Urinary bladder (tissue), 4 donors: ENCODE results near the gene DCDC2. TPM values are rescaled to one million over a fixed set of nuclear protein-coding genes. Genes with fewer than 3 reads are reported as not detected.
"Not testable (repeated sequence)": the region's sequence is repeated elsewhere in the genome, so short reads cannot be mapped to it uniquely, and the experiment has no call there.

ENCODE experiments used
- DNase-seq: peaks from one replicate; pipeline ENCODE4 v3.0.0-alpha.2; 2015; ENCODE audit errors: extremely low spot score
- H3K27ac ChIP-seq: one replicate; pipeline ENCODE4 v1.5.1; 2013; ENCODE audit warnings: low read depth, mild to moderate bottlenecking, moderate library complexity
- H3K36me3 ChIP-seq: one replicate; pipeline ENCODE4 v1.6.1; 2013; ENCODE audit warnings: mild to moderate bottlenecking, moderate library complexity; ENCODE audit not compliant: insufficient read depth
- H3K4me1 ChIP-seq: one replicate; pipeline ENCODE4 v1.6.1; 2013; ENCODE audit warnings: mild to moderate bottlenecking, moderate library complexity; ENCODE audit not compliant: insufficient read depth
- H3K4me3 ChIP-seq: one replicate; pipeline ENCODE4 v1.5.1; 2013; ENCODE audit warnings: low read depth, low read length
- WGBS: extraction: QIAGEN DNeasy Blood & Tissue Kit; methylation state at CpG from one replicate; pipeline ENCODE4 v1.1.7; 2013; 5-methylcytosine and 5-hydroxymethylcytosine counted together
- polyA plus RNA-seq: library from polyadenylated mRNA; stranded (reverse); fragments of 200-250 nt; gene quantifications from one replicate; pipeline ENCODE4 v1.2.3, GENCODE V29; 2013
- total RNA-seq: library from RNA; depleted of rRNA; stranded (reverse); fragments of >200 nt; gene quantifications from one replicate; pipeline ENCODE4 v1.2.3, GENCODE V29; 2014
- donor health status: healthy with polysubstance abuse.
- donor health status: healthy.

The DCDC2 gene
- total and polyA plus RNA-seq, 2 donors: 0.23 to 4.3 TPM

- H3K27ac ChIP-seq: no peak overlapping the region
- H3K36me3 ChIP-seq: no peaks in the 10 kb centered on the region
- no peak overlapping the region for H3K4me3 ChIP-seq
- H3K4me1 ChIP-seq: no peaks in the 10 kb centered on the region
- DNase-seq: no peak
- 68% methylated on average over 4 of the region's 4 CpGs for WGBS
Observed at GRCh38 chr6:24249926-24250325, 107.9 kb downstream of the DCDC2 start.

- Histone ChIP-seq H3K27ac (no peak overlapping the region), H3K36me3 (no peaks in the 10 kb centered on the region), H3K4me3 (no peak overlapping the region), H3K4me1 (no peaks in the 10 kb centered on the region)
- no peak for DNase-seq
- 70% methylated on average over 2 of the region's 2 CpGs for WGBS
Observed at GRCh38 chr6:24245275-24245674, 112.6 kb downstream of the DCDC2 start.

GRCh38 chr6:24242924-24243323 is 114.9 kb downstream of the DCDC2 start:
- H3K4me3 ChIP-seq: no peak overlapping the region
- H3K36me3 ChIP-seq: no peaks in the 10 kb centered on the region
- WGBS: 24% methylated on average over 1 of the region's 1 CpG
- DNase-seq: no peak
- no peaks in the 10 kb centered on the region for H3K4me1 ChIP-seq
- no peak overlapping the region for H3K27ac ChIP-seq

- WGBS: 68% methylated on average over 1 of the region's 1 CpG
- not testable (repeated sequence) for H3K36me3 ChIP-seq, H3K4me1 ChIP-seq, DNase-seq, H3K4me3 ChIP-seq, H3K27ac ChIP-seq
Observed at GRCh38 chr6:24241779-24242178, 116.1 kb downstream of the DCDC2 start.

- no peaks in the 10 kb centered on the region for H3K4me1 ChIP-seq
- no peak overlapping the region for H3K27ac ChIP-seq
- DNase-seq: no peak
- H3K36me3 ChIP-seq: no peaks in the 10 kb centered on the region
- WGBS: 77% methylated on average over 2 of the region's 2 CpGs
- H3K4me3 ChIP-seq: no peak overlapping the region
Observed at GRCh38 chr6:24240943-24241342, 116.9 kb downstream of the DCDC2 start.

- Histone ChIP-seq H3K36me3 (no peaks in the 10 kb centered on the region), H3K4me1 (no peaks in the 10 kb centered on the region), H3K27ac (no peak overlapping the region), H3K4me3 (no peak overlapping the region)
- 94% methylated on average over 3 of the region's 3 CpGs for WGBS
- DNase-seq: no peak
Observed at GRCh38 chr6:24240380-24240928, 117.4 kb downstream of the DCDC2 start.

GRCh38 chr6:24238700-24239099 is 119.2 kb downstream of the DCDC2 start:
- no peak for DNase-seq
- no peak overlapping the region for H3K27ac ChIP-seq
- 94% methylated on average over 3 of the region's 3 CpGs for WGBS

GRCh38 chr6:24236779-24237178 is 121.1 kb downstream of the DCDC2 start:
- not testable (repeated sequence) for H3K4me1 ChIP-seq

More at GRCh38 chr6:24238700-24239099, 119.2 kb downstream of the DCDC2 start:
- Histone ChIP-seq H3K4me1 (no peaks in the 10 kb centered on the region), H3K36me3 (no peaks in the 10 kb centered on the region), H3K4me3 (no peak overlapping the region)

GRCh38 chr6:24233813-24234442 is 123.9 kb downstream of the DCDC2 start:
- DNase-seq: no peak
- no peaks in the 10 kb centered on the region for H3K4me1 ChIP-seq
- WGBS: 48% methylated on average over 6 of the region's 6 CpGs
- H3K36me3 ChIP-seq: no peaks in the 10 kb centered on the region
- H3K27ac ChIP-seq: no peak overlapping the region
- no peak overlapping the region for H3K4me3 ChIP-seq

More at GRCh38 chr6:24236779-24237178, 121.1 kb downstream of the DCDC2 start:
- DNase-seq, H3K36me3 ChIP-seq, H3K27ac ChIP-seq, H3K4me3 ChIP-seq: not testable (repeated sequence)
- WGBS: 87% methylated on average over 3 of the region's 3 CpGs

GRCh38 chr6:24231438-24231977 is 126.4 kb downstream of the DCDC2 start:
- no peak overlapping the region for H3K27ac ChIP-seq
- no peaks in the 10 kb centered on the region for H3K4me1 ChIP-seq
- H3K36me3 ChIP-seq: no peaks in the 10 kb centered on the region
- WGBS: 32% methylated on average over 2 of the region's 2 CpGs
- H3K4me3 ChIP-seq: no peak overlapping the region
- no peak for DNase-seq

GRCh38 chr6:24229696-24230405 is 128.0 kb downstream of the DCDC2 start:
- H3K4me3 ChIP-seq: no peak overlapping the region
- WGBS: 61% methylated on average over 3 of the region's 3 CpGs
- no peak for DNase-seq
- H3K4me1 ChIP-seq: no peaks in the 10 kb centered on the region
- no peak overlapping the region for H3K27ac ChIP-seq
- no peaks in the 10 kb centered on the region for H3K36me3 ChIP-seq

GRCh38 chr6:24228681-24229255 is 129.1 kb downstream of the DCDC2 start:
- 57% methylated on average over 3 of the region's 3 CpGs for WGBS
- Histone ChIP-seq H3K36me3 (no peaks in the 10 kb centered on the region), H3K4me1 (no peaks in the 10 kb centered on the region), H3K4me3 (no peak overlapping the region), H3K27ac (no peak overlapping the region)
- no peak for DNase-seq

- H3K4me1 ChIP-seq: no peaks in the 10 kb centered on the region
- DNase-seq: no peak
- no peak overlapping the region for H3K27ac ChIP-seq
- no peaks in the 10 kb centered on the region for H3K36me3 ChIP-seq
- H3K4me3 ChIP-seq: no peak overlapping the region
- WGBS: 51% methylated on average over 2 of the region's 2 CpGs
Observed at GRCh38 chr6:24228123-24228522, 129.7 kb downstream of the DCDC2 start.

GRCh38 chr6:24227556-24227955 is 130.3 kb downstream of the DCDC2 start:
- 32% methylated on average over 4 of the region's 4 CpGs for WGBS
- no peak overlapping the region for H3K27ac ChIP-seq
- no peak overlapping the region for H3K4me3 ChIP-seq
- DNase-seq: no peak
- H3K4me1 ChIP-seq: no peaks in the 10 kb centered on the region
- H3K36me3 ChIP-seq: no peaks in the 10 kb centered on the region
